PC-9 (cell line): ENCODE results near the gene UGT1A5. TPM values are rescaled to one million over a fixed set of nuclear protein-coding genes. Genes with fewer than 3 reads are reported as not detected.

ENCODE experiments used
- BruUV-seq: library from RNA; stranded (reverse); fragments of 400-500 nt; replicated peaks from 2 replicates; lab custom pipeline; 2021; lab: Mats Ljungman, UMichigan
- CTCF ChIA-PET: fragments of 300-600 bp; sonication (Branson Sonifier 250); formaldehyde crosslinking; loops from one replicate; lab custom pipeline; 2022; ENCODE audit warnings: antibody characterized with exemption; lab: Charles Lee
- POLR2A ChIA-PET: fragments of 300-600 bp; sonication (Branson Sonifier 250); formaldehyde crosslinking; loops from one replicate; lab custom pipeline; 2022; ENCODE audit warnings: antibody characterized with exemption; ENCODE audit not compliant: unreplicated experiment; lab: Charles Lee
- DNase-seq, 2 experiments: peaks; one replicate each; pipeline versions ENCODE4 v3.0.0 to v3.0.0-alpha.2; 2015 to 2022; ENCODE audit warnings: mixed read lengths in 1 of 2
- H2AFZ ChIP-seq: fragments of 200-600 bp; sonication (generic); 2 replicates; pipeline ENCODE4 v1.8.1; 2017; ENCODE audit warnings: antibody characterized with exemption
- H3F3A ChIP-seq: fragments of 200-600 bp; sonication (generic); 2 replicates; pipeline ENCODE4 v1.8.1; 2017; ENCODE audit warnings: antibody characterized with exemption, mild to moderate bottlenecking, low read depth; ENCODE audit not compliant: insufficient read depth
- H3K27ac ChIP-seq: fragments of 200-600 bp; sonication (generic); 2 replicates; pipeline ENCODE4 v1.6.1; 2016; ENCODE audit warnings: mixed run types
- H3K27me3 ChIP-seq: fragments of 200-600 bp; sonication (generic); 2 replicates; pipeline ENCODE4 v1.6.1; 2016; ENCODE audit warnings: low read depth, mixed run types; ENCODE audit not compliant: insufficient read depth
- H3K36me3 ChIP-seq: fragments of 200-600 bp; sonication (generic); 2 replicates; pipeline ENCODE4 v1.6.1; 2016; ENCODE audit warnings: low read depth, mixed run types
- H3K4me1 ChIP-seq: fragments of 200-600 bp; sonication (generic); replicated peaks from 2 replicates; pipeline ENCODE4 v1.6.1; 2016; ENCODE audit warnings: mixed run types; ENCODE audit not compliant: insufficient read depth
- H3K4me2 ChIP-seq: fragments of 200-600 bp; sonication (generic); 2 replicates; pipeline ENCODE4 v1.6.1; 2017; ENCODE audit warnings: mixed run types
- H3K4me3 ChIP-seq: fragments of 200-600 bp; sonication (generic); 2 replicates; pipeline ENCODE4 v1.6.1; 2016; ENCODE audit warnings: mixed run types
- H3K79me2 ChIP-seq: fragments of 200-600 bp; sonication (generic); 2 replicates; pipeline ENCODE4 v1.6.1; 2017; ENCODE audit warnings: low read depth, mixed run types
- H3K9me2 ChIP-seq: fragments of 200-600 bp; sonication (generic); 2 replicates; pipeline ENCODE4 v1.8.1; 2017; ENCODE audit warnings: mild to moderate bottlenecking; ENCODE audit not compliant: insufficient read depth
- H3K9me3 ChIP-seq: fragments of 200-600 bp; sonication (generic); 2 replicates; pipeline ENCODE4 v1.8.1; 2016; ENCODE audit warnings: low read depth; ENCODE audit not compliant: insufficient read depth
- H4K20me1 ChIP-seq: fragments of 200-600 bp; sonication (generic); 2 replicates; pipeline ENCODE4 v1.8.1; 2017; ENCODE audit not compliant: insufficient read depth
- CTCF ChIP-seq: fragments of 200-600 bp; sonication (generic); conservative IDR thresholded peaks from 2 replicates; pipeline ENCODE4 v1.6.1; 2017; ENCODE audit warnings: mixed run types, antibody characterized with exemption, mild to moderate bottlenecking, moderate library complexity
- EZH2 ChIP-seq: fragments of 200-600 bp; sonication (generic); IDR thresholded peaks from 2 replicates; pipeline ENCODE4 v1.8.0; 2017; ENCODE audit warnings: antibody characterized with exemption, low read depth
- intact Hi-C: fragments of 100-400 bp; cut with micrococcal nuclease; formaldehyde crosslinking; loops from one replicate; pipeline ENCODE4 v1.10.0; 2022; ENCODE audit not compliant: unreplicated experiment
- total RNA-seq: library from RNA; stranded (reverse); gene quantifications from 2 replicates; pipeline ENCODE4 v1.2.3, GENCODE V29; 2021

Gene UGT1A5
- total RNA-seq, 1 experiment from 2014 or later = 71.3 TPM

GRCh38 chr2:233713262-233713615 lies 532 bp downstream of the UGT1A5 start:
- CTCF ChIA-PET = no interaction called here

GRCh38 chr2:233714121-233714520 lies 1.4 kb downstream of the UGT1A5 start:
- Histone ChIP-seq H3K4me3 (no peak overlapping the region), H3K27ac (peak overlapping the region; percentile 13), H3K9me3 (no peaks in the 10 kb centered on the region), H3F3A (peaks cover 79% of the 10 kb centered on the region; the same call in 1 of the 2 replicates), H3K36me3 (peaks cover 97% of the 10 kb centered on the region), H2AFZ (no peak overlapping the region), H3K79me2 (peaks cover 100% of the 10 kb centered on the region), H3K4me2 (no peak overlapping the region), H4K20me1 (peaks cover 8% of the 10 kb centered on the region; the same call in 1 of the 2 replicates), H3K27me3 (no peaks in the 10 kb centered on the region), H3K9me2 (no peaks in the 10 kb centered on the region), H3K4me1 (peaks cover 29% of the 10 kb centered on the region)
- POLR2A ChIA-PET = no interaction called here
- CTCF ChIA-PET = no interaction called here
- no peak for DNase-seq
- BruUV-seq = no TSS peak
- TF ChIP-seq EZH2 (no peak), CTCF (no peak)
- intact Hi-C loops = no loop called here

More at GRCh38 chr2:233713262-233713615, 532 bp downstream of the UGT1A5 start:
- no TSS peak for BruUV-seq
- Histone ChIP-seq H3K27me3 (no peaks in the 10 kb centered on the region), H3K79me2 (peaks cover 100% of the 10 kb centered on the region), H2AFZ (no peak overlapping the region), H4K20me1 (peaks cover 8% of the 10 kb centered on the region; the same call in 1 of the 2 replicates), H3K27ac (no peak overlapping the region), H3K4me2 (no peak overlapping the region), H3K9me2 (no peaks in the 10 kb centered on the region), H3F3A (peaks cover 78% of the 10 kb centered on the region; the same call in 1 of the 2 replicates), H3K4me3 (no peak overlapping the region), H3K9me3 (no peaks in the 10 kb centered on the region), H3K36me3 (peaks cover 97% of the 10 kb centered on the region), H3K4me1 (peaks cover 37% of the 10 kb centered on the region)
- DNase-seq = peak in 1 of 2 experiments; percentile 28
- TF ChIP-seq CTCF = no peak
- TF ChIP-seq EZH2 = no peak
- intact Hi-C loops = no loop called here
- POLR2A ChIA-PET = no interaction called here

- Histone ChIP-seq H3K27me3 (no peaks in the 10 kb centered on the region), H3K36me3 (peaks cover 87% of the 10 kb centered on the region), H3K4me3 (no peak within 1 kb of the TSS), H3K9me3 (no peaks in the 10 kb centered on the region), H4K20me1 (peaks cover 29% of the 10 kb centered on the region), H3F3A (peaks cover 88% of the 10 kb centered on the region), H2AFZ (no peak within 1 kb of the TSS), H3K79me2 (peaks cover 93% of the 10 kb centered on the region), H3K27ac (no peak within 1 kb of the TSS), H3K4me1 (peaks cover 12% of the 10 kb centered on the region; the same call in 1 of the 2 replicates), H3K9me2 (no peaks in the 10 kb centered on the region), H3K4me2 (no peak within 1 kb of the TSS)
- intact Hi-C loops = no loop called here
- no peak for DNase-seq
- ChIA-PET CTCF (no interaction called here), POLR2A (interaction anchor here (0.5 kb wide), 1 partner anchor 305 kb away, joined by 3 read pairs; no protein-coding TSS in a partner anchor)
- TF ChIP-seq CTCF = no peak
- no peak for TF ChIP-seq EZH2
- BruUV-seq = no TSS peak
Observed at GRCh38 chr2:233718552-233718951, 5.8 kb downstream of the UGT1A5 start, which contains the start of gene UGT1A4. TSS of gene UGT1A4 (plus strand) at chr2:233718736. CDS start at chr2:233718821, 85 bp downstream.
